Hematopoietic multipotent progenitor cell treated with erythropoietin and hydrocortisone succinate and interleukin-3 and kit ligand, for 17 days (in vitro differentiated cells): ENCODE results near the gene APOA5.

Source experiments
- DNase-seq: peaks from one replicate; pipeline ENCODE4 v3.0.0-alpha.2; 2015; ENCODE audit warnings: low spot score

The APOA5 gene

DNA sequence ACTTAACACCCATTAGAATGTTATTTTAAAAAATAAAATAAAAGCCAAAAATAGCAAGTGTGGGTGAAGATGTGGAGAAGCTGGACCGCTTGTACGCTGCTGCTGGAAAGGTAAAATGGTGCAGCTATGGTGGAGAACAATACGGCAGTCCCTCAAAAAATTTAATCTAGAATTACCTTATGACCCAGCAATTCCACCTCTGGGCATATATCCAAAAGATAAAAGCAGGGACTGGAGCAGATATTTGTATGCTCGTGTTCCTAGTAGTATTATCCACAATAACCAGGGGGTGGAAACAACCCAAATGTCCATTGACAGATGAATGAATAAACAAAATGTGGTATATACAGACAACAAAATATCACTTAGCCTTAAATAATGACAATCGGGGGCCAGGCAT lies 6.1 kb upstream of the APOA5 start:
- DNase-seq = no peak

GRCh38 chr11:116796548-116796947 lies 4.9 kb upstream of the APOA5 start:
- DNase-seq = no peak

GRCh38 chr11:116794851-116795250 lies 3.2 kb upstream of the APOA5 start:
- DNase-seq = no peak

GRCh38 chr11:116793772-116794097 lies 2.1 kb upstream of the APOA5 start:
- no peak for DNase-seq

DNA sequence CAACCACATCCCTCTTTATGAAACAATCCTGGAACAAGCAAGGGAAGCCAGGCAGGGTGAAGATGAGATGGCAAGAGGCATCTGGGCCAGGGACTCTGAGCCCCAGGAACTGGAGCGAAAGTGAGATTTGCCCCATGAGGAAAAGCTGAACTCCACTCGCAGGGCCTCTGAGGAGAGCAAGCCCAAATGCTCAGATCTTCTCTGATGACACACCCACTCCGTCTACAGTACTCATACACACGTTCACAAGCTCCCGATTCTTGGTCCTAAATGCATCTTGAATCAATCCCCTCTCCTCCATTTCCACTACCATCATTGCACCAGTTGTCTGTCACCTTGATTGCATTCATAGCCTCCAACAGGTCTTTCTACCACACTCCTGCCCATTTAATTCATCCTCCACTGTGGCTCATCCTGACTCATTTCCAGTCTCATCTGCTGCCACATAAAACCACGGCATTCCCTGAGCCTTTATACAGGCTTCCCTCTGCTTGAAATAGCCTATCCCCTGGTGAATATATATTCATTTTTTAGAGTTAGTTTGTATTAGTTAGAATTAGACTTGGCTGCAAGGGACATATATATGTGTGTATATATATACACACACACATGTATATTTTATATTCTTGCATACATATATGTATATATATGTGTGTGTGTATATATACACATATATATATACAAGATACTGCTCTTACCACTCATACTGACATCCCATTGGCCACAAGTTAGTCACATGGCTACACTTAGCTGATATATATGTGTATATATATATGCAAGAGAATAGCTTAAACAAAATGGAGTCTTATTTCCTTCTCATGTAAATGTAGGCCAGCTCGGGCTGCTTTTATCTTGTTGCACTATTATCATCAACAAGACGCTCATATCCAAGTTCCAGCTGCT lies 1.4 kb upstream of the APOA5 start:
- DNase-seq = no peak

DNA sequence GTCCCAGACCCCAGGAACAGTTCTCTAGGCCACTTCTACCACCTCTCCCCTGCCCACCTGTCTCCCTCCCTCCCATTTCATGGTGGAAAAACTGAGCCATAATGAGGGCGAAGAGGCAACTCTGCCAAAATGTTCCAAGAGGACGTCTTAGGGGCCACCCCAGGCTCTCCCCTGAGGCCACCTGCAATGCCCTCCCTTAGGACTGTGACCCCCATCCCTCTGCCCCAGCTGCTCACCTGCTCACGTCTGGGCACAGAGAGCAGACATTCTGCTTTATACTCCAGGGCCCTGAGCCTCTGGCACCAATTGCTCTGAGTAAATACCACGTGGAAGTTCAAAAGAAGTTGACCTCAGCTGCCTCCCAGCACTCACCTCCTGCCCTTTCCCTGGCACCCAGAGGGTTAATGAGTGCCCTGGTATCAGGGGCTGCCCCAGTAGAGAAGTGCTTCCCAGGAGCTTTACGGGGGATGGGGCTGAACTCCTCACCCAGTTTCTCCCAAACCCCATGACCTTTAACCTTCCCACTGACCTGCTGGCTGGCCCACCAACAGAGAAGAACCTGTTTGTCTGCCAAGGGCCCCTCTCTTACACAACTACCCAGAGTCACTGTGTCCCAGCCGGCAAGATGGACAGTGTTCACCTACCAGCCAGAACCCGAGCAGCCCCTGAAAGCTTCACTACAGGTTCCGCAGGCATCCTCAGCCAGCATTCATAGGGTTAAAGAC lies 627 bp upstream of the APOA5 start:
- DNase-seq = no peak

- DNase-seq = peak; percentile 68
These were observed 472 bp downstream of the APOA5 start for GRCh38 chr11:116791002-116791812.

DNA sequence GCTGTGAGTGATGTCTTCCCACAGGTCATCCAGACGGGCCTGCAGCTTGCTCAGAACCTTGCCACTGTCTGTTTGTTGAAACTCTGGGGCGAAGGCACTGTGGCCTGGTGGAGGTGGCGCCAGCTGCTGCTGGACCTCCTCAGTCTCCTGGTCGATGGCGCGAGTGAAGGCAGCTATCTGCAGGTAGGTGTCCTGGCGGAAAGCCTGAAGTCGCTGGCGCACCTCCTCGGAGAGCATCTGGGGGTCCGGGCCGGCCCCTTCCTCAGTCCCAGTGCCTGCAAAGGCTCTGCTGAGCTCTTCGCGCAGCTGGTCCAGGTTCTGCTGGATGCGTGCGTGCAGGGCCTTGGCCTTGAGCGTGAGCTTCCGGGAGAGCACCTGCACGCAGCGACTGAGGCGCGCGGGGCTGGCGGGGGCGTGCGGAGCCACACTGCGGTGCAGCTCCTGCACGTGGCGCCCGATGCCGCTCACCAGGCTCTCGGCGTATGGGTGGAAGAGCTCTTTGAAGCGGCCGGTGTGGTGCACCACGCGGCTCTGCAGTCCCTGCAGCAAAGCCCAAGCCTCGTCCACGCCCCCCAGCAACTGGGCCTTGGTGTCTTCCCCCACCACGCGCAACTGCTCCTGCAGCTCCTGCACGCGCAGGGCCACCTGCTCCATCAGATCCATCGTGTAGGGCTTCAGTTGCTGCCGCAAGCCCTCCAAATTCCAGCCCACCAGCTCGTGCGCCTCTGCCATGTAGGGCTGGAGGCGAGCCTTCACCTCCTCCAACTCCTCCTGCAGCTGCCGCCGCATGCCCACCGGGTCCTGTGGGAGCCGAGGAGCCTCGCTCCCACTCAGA lies 1.3 kb downstream of the APOA5 start:
- no peak for DNase-seq

DNA sequence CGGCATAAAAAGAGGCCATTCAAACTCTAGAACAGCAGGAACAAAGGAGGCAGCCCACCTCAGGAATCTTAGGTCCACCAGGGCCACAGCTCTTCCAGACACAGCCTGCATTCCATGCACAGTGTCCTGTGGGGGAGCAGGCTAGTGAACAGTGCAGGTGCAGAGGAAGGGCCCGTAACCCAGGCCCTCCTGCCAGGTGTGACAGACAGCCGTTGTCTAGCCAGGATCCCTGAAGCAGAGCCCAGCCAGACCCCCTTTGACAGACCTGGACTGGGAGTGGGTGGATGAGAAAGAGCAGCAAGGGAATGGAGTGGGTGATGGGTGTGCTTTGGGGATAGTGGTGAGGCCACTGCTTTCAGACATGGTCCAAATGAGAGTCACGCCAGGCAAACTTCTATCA lies 2.7 kb downstream of the APOA5 start:
- no peak for DNase-seq

DNA sequence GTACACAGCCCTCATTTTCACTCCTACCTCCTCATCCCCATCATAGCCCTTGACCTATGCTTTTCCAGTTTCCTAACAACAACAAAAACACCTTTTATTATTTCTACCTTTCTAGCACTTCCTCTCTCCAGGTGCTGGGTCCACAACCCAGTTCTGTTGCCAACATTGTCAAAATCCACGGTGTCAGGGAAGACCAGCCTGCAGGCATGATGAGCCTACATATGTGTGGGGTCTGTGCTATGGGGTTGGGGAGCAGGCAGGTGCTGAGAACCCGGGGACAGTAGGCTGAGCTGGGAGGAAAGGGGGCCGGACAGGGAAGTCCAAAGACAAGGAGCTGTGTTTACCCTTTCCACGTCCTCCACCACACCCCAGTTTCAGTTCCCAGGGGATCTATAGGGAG lies 3.1 kb downstream of the APOA5 start:
- DNase-seq = no peak

- DNase-seq = peak; percentile 80
These were observed 3.7 kb downstream of the APOA5 start, which contains the start of gene ZPR1 for GRCh38 chr11:116787786-116788486. Gene ZPR1, minus strand, starts transcription at chr11:116788023. Its CDS starts 33 bp downstream, at chr11:116787990.

DNA sequence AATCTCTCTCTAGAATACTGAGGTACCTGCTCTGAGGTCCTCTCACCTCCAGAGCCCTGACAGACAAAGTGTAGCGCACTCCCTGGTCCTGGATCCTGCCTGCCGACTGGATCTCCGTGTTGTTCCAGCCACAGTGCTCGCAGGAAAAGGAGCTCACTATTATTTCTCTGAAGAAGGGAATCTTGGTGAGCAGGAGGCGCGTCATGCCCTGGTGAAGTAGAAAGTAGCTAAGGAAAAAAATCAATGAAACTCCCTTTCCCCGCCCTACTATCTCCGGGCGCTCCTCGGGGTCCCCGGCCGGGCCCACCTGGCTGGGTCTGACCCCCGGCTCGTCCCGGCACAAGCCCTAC lies 4.3 kb downstream of the APOA5 start:
- DNase-seq = no peak

- no peak for DNase-seq
These were observed 4.7 kb downstream of the APOA5 start for GRCh38 chr11:116786966-116787365.

GRCh38 chr11:116786326-116786725 lies 5.4 kb downstream of the APOA5 start:
- no peak for DNase-seq

DNA sequence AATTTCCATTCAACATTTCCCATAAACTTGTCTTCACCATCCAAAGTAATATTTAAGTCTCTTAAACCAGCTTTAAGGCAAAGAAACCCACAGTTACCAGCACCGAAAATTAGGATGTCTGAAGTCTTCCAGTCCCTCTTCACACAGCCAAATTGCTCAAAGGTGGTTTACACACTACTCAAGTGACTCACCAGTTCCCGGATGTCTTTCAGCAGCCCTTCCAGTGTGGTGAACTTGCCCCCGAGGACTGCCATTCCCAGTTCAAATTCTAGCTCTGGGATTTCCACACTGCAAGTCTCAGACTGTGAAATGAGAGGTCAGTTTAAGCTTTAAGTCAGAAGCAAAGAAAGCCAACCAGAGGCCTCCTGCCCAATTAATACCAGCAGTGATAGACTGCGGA lies 9.0 kb downstream of the APOA5 start:
- DNase-seq = no peak

DNA sequence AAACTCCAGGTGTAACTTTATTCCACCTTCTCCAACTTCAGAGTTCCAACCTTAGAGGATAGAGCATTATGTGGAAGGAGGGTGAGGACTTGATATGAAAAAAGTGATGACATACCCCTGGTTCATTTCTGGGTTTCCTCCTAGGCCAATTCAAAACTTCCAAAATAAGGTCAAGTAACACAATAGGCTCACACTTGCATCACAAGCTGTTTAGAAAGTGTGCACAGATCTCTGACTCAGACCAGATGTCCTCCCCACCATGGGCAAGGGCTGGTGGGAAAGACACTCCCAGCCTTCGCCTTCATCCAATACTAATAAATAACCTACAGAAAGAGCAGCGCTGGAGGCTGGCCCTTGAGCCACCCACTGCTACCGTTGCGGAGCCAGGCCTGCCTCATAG lies 13.1 kb downstream of the APOA5 start:
- DNase-seq = no peak

GRCh38 chr11:116777056-116777455 lies 14.6 kb downstream of the APOA5 start:
- no peak for DNase-seq

DNA sequence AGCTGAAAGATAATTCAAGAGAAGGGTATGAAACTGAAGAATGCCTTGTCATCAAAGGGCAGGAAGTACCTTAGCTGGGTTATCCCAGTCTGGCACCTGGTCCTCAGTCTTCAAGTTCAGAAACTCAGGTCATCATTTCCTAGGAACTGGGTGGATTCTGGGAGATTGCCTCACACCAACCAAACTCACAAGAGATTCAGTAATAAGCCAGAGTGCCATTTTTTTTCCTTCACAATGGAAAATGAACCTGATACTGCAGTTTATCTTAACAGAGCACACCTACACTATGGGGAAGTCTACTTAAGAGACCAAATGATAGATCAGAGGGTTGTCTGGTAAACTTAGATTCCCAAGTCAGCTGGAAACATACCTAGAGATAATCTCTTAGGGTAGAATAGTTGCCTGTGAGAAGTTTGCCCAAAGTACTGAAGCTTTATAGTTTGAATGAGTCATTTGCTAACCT lies 15.1 kb downstream of the APOA5 start:
- DNase-seq = no peak

DNA sequence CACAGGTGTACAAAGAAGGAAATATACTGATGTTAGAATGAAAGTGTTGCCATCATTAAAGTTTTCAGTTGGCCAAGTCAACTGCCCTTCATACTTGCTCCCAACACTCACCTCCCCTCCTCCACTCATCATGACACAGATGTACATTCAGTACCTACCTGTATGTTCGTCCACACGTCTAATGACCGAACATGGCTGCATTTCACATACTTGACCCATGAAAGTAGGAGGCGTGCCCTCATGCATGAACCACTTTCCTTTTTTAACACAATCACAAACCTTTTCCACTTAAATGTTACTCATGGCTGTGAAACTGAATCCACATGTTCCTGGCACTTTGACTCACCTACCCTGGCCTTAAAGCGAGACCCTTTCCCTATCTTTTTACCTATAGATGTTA lies 15.7 kb downstream of the APOA5 start:
- DNase-seq = no peak

DNA sequence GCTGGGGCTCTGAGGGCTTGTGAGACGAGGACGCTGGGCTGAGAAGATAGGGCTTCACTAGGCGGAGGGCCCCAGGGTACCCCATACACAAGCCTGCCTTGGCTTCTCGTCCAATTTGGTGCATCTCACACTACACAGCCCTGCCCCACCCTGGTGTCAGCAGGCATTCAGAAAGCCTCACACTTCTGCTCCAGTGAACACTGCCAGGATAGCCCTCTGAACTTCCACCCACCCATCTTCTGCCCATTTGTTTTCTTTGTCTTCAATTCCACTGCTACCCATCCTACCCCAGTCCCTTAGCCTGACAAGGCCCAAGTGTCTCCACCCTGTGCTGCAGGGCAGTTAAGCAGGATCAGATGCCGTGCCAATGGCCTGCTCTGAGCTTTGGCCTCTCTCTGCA lies 17.0 kb downstream of the APOA5 start:
- no peak for DNase-seq
